ENCODE data around the gene HK3.
"Not testable (repeated sequence)": the region's sequence is repeated elsewhere in the genome, so short reads cannot be mapped to it uniquely, and the experiment has no call there.

Gene HK3

GRCh38 chr5:176881021-176881749, 18.0 kb downstream of the HK3 start:
- no peak for DNase-seq

- no peak for DNase-seq
These were observed 18.7 kb downstream of the HK3 start for GRCh38 chr5:176880366-176881020.

- no peak for DNase-seq
These were observed 19.3 kb downstream of the HK3 start for GRCh38 chr5:176879663-176880361.

GRCh38 chr5:176878906-176879662, 20.1 kb downstream of the HK3 start:
- DNase-seq = no peak

- DNase-seq = no peak
These were observed 20.7 kb downstream of the HK3 start for GRCh38 chr5:176878463-176878862.

GRCh38 chr5:176877793-176878331, 21.3 kb downstream of the HK3 start:
- no peak for DNase-seq

- DNase-seq = no peak
These were observed 22.4 kb downstream of the HK3 start for GRCh38 chr5:176876506-176877431.

- DNase-seq = no peak
These were observed 23.2 kb downstream of the HK3 start for GRCh38 chr5:176875783-176876505.

GRCh38 chr5:176875014-176875550, 24.1 kb downstream of the HK3 start:
- DNase-seq = no peak

GRCh38 chr5:176874198-176874780, 24.9 kb downstream of the HK3 start:
- no peak for DNase-seq

GRCh38 chr5:176873541-176874172, 25.5 kb downstream of the HK3 start:
- no peak for DNase-seq

- not testable (repeated sequence) for DNase-seq
These were observed 26.1 kb downstream of the HK3 start for GRCh38 chr5:176873011-176873410.

- not testable (repeated sequence) for DNase-seq
These were observed 26.6 kb downstream of the HK3 start for GRCh38 chr5:176872586-176872985.

GRCh38 chr5:176870644-176871043, 28.5 kb downstream of the HK3 start:
- not testable (repeated sequence) for DNase-seq

GRCh38 chr5:176870110-176870591, 29.0 kb downstream of the HK3 start:
- no peak for DNase-seq

GRCh38 chr5:176869501-176870109, 29.5 kb downstream of the HK3 start:
- DNase-seq = no peak

- no peak for DNase-seq
These were observed 30.4 kb downstream of the HK3 start for GRCh38 chr5:176868731-176869130.

- DNase-seq = no peak
These were observed 31.0 kb downstream of the HK3 start for GRCh38 chr5:176868126-176868525.

- no peak for DNase-seq
These were observed 32.3 kb downstream of the HK3 start for GRCh38 chr5:176866707-176867310.
